IPS DF 6.9 (cell line): ENCODE results near the gene STK16.

Experiments used
- DNase-seq: peaks from one replicate; pipeline ENCODE4 v3.0.0-alpha.2; 2013; ENCODE audit warnings: low read depth, low spot score
- H3K27ac ChIP-seq: one replicate; pipeline ENCODE4 v1.5.1; 2013; ENCODE audit warnings: low read length, control low read depth
- H3K27me3 ChIP-seq: 2 replicates; pipeline ENCODE4 v1.6.1; 2013; ENCODE audit warnings: mild to moderate bottlenecking, low read length; ENCODE audit not compliant: control insufficient read depth, insufficient read depth
- H3K36me3 ChIP-seq: 2 replicates; pipeline ENCODE4 v1.6.1; 2013; ENCODE audit warnings: low read length; ENCODE audit not compliant: control insufficient read depth, insufficient read depth
- H3K4me1 ChIP-seq: 2 replicates; pipeline ENCODE4 v1.6.1; 2013; ENCODE audit warnings: low read length; ENCODE audit not compliant: control insufficient read depth, insufficient read depth
- H3K4me3 ChIP-seq: 2 replicates; pipeline ENCODE4 v1.5.1; 2013; ENCODE audit warnings: mild to moderate bottlenecking, low read length
- H3K9me3 ChIP-seq: 2 replicates; pipeline ENCODE4 v1.6.1; 2013; ENCODE audit warnings: low read length, inconsistent platforms; ENCODE audit not compliant: control insufficient read depth, insufficient read depth
- WGBS: extraction: QIAGEN DNeasy Blood & Tissue Kit; methylation state at CpG from one replicate; pipeline ENCODE4 v1.1.7; 2013; ENCODE audit warnings: mixed read lengths, missing lambda C conversion rate; ENCODE audit not compliant: insufficient read length, insufficient coverage; 5-methylcytosine and 5-hydroxymethylcytosine counted together

Gene STK16

GRCh38 chr2:219245899-219246230 lies 586 bp downstream of the STK16 start:
- Histone ChIP-seq H3K27ac (no peak overlapping the region), H3K4me1 (peaks cover 2% of the 10 kb centered on the region; the same call in 1 of the 2 replicates), H3K4me3 (peak overlapping the region; percentile 63; the same call in 1 of the 2 replicates), H3K36me3 (peaks cover 4% of the 10 kb centered on the region), H3K27me3 (no peaks in the 10 kb centered on the region), H3K9me3 (no peaks in the 10 kb centered on the region)
- WGBS, result no CpG with 5 or more reads among the region's 10 CpGs
- DNase-seq, result no peak

- no CpG with 5 or more reads among the region's 10 CpGs for WGBS
- H3K27ac ChIP-seq, result no peak overlapping the region
- H3K27me3 ChIP-seq, result no peaks in the 10 kb centered on the region
- peaks cover 2% of the 10 kb centered on the region; the same call in 1 of the 2 replicates for H3K4me1 ChIP-seq
- DNase-seq, result no peak
- H3K36me3 ChIP-seq, result peaks cover 4% of the 10 kb centered on the region
- H3K9me3 ChIP-seq, result no peaks in the 10 kb centered on the region
- no peak overlapping the region for H3K4me3 ChIP-seq
These were observed 1.3 kb downstream of the STK16 start for GRCh38 chr2:219246559-219246958.

DNA sequence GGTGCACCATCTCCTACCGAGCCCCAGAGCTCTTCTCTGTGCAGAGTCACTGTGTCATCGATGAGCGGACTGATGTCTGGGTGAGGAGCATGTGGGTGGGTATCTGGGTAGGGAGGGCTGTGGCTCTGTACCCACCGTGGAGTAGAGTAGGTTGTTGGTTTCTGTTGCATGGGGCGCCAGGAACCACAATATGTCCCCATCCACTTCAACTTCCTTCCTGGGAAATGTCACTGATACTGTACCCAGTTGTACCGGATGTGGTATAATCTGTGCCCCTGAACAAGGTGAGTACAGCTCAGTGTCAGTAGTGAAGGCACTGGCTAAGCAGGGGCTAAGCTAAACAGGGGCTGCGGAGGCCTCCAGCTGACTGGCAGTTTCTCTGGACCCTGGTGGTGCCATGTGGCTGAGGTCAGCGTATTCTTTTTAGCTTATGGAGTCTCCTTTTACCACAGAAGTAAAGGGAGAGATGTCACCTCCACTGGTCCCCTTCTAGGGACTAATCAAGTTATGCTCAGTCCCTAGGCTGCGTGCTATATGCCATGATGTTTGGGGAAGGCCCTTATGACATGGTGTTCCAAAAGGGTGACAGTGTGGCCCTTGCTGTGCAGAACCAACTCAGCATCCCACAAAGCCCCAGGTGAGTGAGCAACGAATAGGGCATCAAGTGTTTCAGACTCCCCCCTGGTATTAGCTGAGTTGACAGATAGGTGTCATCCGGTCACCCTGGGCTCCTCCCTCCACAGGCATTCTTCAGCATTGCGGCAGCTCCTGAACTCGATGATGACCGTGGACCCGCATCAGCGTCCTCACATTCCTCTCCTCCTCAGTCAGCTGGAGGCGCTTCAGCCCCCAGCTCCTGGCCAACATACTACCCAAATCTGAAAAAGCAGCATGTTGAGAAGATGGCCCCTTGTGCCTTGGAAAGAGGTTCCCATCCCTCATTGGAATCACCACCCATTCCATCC lies 2.7 kb downstream of the STK16 start:
- Histone ChIP-seq H3K4me3 (no peak overlapping the region), H3K27me3 (no peaks in the 10 kb centered on the region), H3K27ac (no peak overlapping the region), H3K9me3 (no peaks in the 10 kb centered on the region), H3K36me3 (peaks cover 4% of the 10 kb centered on the region), H3K4me1 (peaks cover 5% of the 10 kb centered on the region)
- no CpG with 5 or more reads among the region's 17 CpGs for WGBS
- no peak for DNase-seq

DNA sequence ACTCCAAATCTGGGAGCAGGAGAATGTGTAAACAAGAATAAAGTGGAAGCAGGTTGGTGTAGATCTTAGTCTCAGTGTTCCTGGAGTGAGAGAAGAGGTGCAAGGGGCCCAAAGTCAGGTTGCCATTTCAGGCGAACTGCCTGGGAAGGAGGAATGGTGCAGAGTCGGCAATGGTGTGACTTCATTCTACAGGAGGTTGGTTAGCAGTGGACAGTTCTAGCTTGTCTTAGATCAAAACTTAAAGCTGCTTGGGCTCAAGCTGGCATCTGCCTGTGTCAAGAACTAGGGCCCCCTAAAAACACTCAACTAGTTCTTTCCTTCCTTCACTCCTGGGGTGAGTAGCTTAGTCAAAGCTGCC lies 3.5 kb downstream of the STK16 start:
- Histone ChIP-seq H3K9me3 (no peaks in the 10 kb centered on the region), H3K4me3 (no peak overlapping the region), H3K27me3 (no peaks in the 10 kb centered on the region), H3K36me3 (peaks cover 4% of the 10 kb centered on the region), H3K27ac (no peak overlapping the region), H3K4me1 (peaks cover 5% of the 10 kb centered on the region)
- no CpG with 5 or more reads among the region's 2 CpGs for WGBS
- DNase-seq, result no peak

DNA sequence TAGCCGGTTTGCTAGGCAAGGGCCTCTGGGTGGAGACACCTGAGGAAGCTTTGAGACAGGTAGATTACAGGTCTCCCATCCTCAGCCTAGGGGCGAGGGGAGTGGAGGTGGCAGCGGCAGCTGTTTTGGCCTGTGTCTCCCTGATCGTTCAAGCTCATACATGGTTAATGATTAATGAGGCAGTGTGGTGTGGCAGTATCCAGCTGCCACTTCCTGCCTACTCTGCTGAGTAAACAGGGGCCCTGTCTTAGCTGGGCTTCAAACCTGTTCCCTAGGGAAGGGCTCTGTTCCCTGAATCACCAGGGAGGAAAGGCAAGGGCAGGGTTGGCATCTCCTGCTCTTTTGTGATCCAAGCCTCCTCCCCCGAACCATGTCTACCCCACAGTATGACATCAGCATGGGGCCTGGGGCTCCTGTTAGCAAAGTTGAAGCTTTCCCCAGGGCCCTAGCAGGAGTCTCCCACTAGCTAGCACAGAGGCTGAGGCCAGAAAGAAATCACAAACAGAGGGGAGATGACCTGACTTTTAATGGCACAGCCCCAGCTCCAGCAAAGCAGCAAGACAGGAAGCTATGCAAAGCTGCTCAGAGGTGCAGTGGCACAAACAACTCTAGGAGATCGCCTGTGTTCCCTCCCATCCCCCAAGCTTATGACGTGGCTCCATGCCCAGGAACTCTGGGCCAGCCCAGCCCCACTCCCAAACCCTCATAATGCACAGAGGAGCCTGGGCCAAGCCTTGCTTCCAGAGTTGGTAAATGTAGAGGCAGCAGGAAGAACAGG lies 4.1 kb downstream of the STK16 start:
- Histone ChIP-seq H3K4me3 (no peak overlapping the region), H3K4me1 (peaks cover 7% of the 10 kb centered on the region), H3K36me3 (peaks cover 4% of the 10 kb centered on the region), H3K27me3 (peaks cover under 1% of the 10 kb centered on the region; the same call in 1 of the 2 replicates), H3K27ac (no peak overlapping the region), H3K9me3 (no peaks in the 10 kb centered on the region)
- DNase-seq, result no peak
- WGBS, result no CpG with 5 or more reads among the region's 7 CpGs

DNA sequence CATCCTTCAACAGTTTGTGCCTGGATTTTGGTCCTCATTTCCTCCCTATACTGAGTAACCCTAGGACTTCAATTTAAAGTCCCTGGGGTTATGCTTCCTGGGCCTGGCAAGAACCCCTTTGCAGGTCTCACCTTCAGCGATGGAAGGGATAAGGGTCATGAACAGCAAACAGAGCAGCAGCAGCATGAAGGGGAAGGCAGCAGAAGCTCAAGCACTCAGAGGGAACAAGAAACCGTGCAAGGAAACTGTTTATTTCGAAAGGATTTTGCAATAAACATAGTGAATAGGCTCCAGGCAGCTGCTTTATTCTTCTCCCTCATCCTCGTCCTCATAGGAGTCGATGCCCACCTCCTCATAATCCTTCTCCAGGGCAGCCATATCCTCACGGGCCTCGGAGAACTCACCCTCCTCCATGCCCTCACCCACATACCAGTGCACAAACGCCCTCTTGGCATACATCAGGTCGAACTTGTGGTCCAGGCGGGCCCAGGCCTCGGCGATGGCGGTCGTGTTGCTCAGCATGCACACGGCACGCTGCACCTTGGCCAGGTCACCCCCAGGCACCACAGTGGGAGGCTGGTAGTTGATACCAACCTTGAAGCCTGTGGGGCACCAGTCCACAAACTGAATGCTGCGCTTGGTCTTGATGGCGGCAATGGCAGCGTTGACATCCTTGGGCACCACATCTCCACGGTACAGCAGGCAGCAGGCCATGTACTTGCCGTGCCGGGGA lies 4.9 kb downstream of the STK16 start:
- Histone ChIP-seq H3K4me1 (peaks cover 9% of the 10 kb centered on the region), H3K27me3 (peaks cover 9% of the 10 kb centered on the region), H3K9me3 (no peaks in the 10 kb centered on the region), H3K36me3 (peaks cover 4% of the 10 kb centered on the region), H3K27ac (no peak overlapping the region), H3K4me3 (no peak overlapping the region)
- WGBS, result no CpG with 5 or more reads among the region's 22 CpGs
- no peak for DNase-seq

DNA sequence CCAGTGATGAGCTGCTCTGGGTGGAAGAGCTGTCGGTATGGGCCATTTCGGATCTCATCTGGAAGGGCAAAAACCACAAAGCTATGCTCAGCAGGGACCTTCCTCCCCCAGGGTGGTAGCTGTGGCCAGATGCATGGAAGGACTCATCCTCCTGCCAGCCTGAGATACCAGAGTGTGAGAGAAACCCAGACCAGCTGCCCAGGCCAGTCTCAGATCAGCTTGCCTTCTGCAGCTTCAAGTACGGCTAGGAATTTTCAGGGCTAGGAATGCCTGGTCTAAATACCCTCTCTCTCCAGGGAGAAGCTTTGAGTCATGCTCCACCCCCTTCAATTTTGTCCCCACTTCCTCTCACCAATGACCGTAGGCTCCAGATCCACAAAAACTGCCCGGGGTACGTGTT lies 6.4 kb downstream of the STK16 start:
- peaks cover 4% of the 10 kb centered on the region for H3K36me3 ChIP-seq
- WGBS, result no CpG with 5 or more reads among the region's 6 CpGs
- H3K4me3 ChIP-seq, result no peak overlapping the region
- no peak overlapping the region for H3K27ac ChIP-seq
- DNase-seq, result no peak
- H3K4me1 ChIP-seq, result peaks cover 7% of the 10 kb centered on the region
- H3K9me3 ChIP-seq, result no peaks in the 10 kb centered on the region
- peaks cover 17% of the 10 kb centered on the region for H3K27me3 ChIP-seq

DNA sequence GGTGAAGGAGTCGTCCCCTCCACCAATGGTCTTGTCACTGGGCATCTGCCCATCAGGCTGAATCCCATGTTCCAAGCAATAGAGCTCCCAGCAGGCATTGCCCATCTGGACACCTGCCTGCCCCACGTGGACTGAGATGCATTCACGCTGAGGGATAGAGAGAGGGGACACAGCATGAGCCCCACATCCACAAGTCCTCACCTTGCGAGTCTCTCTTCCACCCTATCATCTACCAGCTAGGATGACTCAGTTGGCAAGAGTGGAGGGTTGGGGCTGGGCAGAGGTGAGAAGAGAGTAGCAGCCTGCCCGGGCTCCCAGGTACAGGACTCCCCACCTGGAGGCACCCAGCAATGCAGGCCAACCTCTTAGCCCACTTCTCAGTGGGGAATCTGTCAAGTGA lies 6.8 kb downstream of the STK16 start:
- Histone ChIP-seq H3K9me3 (no peaks in the 10 kb centered on the region), H3K36me3 (peaks cover 4% of the 10 kb centered on the region), H3K4me3 (no peak overlapping the region; the same call in 1 of the 2 replicates), H3K27ac (no peak overlapping the region), H3K4me1 (peaks cover 7% of the 10 kb centered on the region), H3K27me3 (peaks cover 17% of the 10 kb centered on the region)
- DNase-seq, result no peak
- WGBS, result no CpG with 5 or more reads among the region's 5 CpGs

DNA sequence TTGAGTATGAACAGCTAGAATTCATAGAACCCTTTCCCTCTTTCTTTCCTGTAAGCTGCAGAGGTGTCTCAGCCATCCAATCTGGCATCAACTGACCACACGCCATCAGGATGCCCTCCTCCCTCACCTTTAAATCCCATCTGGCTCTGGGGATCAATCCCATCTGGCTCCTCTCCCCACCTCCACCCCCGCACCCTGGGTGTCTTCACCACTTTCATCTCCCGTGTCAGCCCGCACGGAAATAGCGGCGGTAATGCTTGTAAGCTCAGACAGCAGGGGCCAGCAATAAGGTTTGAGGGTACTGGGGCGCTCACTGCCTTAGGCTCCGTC lies 7.3 kb downstream of the STK16 start:
- H3K36me3 ChIP-seq, result peaks cover 4% of the 10 kb centered on the region
- DNase-seq, result no peak
- H3K9me3 ChIP-seq, result no peaks in the 10 kb centered on the region
- no CpG with 5 or more reads among the region's 9 CpGs for WGBS
- H3K4me1 ChIP-seq, result peaks cover 7% of the 10 kb centered on the region
- peaks cover 17% of the 10 kb centered on the region for H3K27me3 ChIP-seq
- H3K27ac ChIP-seq, result no peak overlapping the region
- peak overlapping the region; percentile 13; the same call in 1 of the 2 replicates for H3K4me3 ChIP-seq
